G401 (cell line): ENCODE measurements around the gene CDRT4. TPM values are rescaled to one million over a fixed set of nuclear protein-coding genes. Genes with fewer than 3 reads are reported as not detected.

Source experiments
- DNase-seq: peaks from one replicate; pipeline ENCODE4 v3.0.0-alpha.2; 2015; ENCODE audit warnings: low spot score
- in situ Hi-C: cut with HindIII; loops from 2 replicates; pipeline ENCODE4 v1.10.0; 2016; ENCODE audit warnings: low sequenced_read_pairs, mixed read lengths
- total RNA-seq: library from RNA; depleted of rRNA; stranded (reverse); fragments of >200 nt; shearing (Covaris generic); gene quantifications from 2 replicates; pipeline ENCODE4 v1.2.3, GENCODE V29; 2014

Gene CDRT4
- total RNA-seq, 1 experiment from 2014 or later, result 5.0 TPM

GRCh38 chr17:15466131-15466530, 1.3 kb downstream of the CDRT4 start:
- DNase-seq, result no peak
- in situ Hi-C loops, result no loop called here

GRCh38 chr17:15465045-15465701, 2.2 kb downstream of the CDRT4 start:
- no peak for DNase-seq
- in situ Hi-C loops, result no loop called here

- in situ Hi-C loops, result no loop called here
- DNase-seq, result no peak
Measured at GRCh38 chr17:15464231-15464985, 3.0 kb downstream of the CDRT4 start.

GRCh38 chr17:15462976-15463772, 4.2 kb downstream of the CDRT4 start:
- DNase-seq, result peak; percentile 31
- in situ Hi-C loops, result no loop called here

GRCh38 chr17:15457723-15458094, 9.7 kb downstream of the CDRT4 start:
- DNase-seq, result no peak
- in situ Hi-C loops, result no loop called here

GRCh38 chr17:15456972-15457722, 10.3 kb downstream of the CDRT4 start:
- in situ Hi-C loops, result no loop called here
- peak; percentile 91 for DNase-seq

- DNase-seq, result no peak
- in situ Hi-C loops, result no loop called here
Measured at GRCh38 chr17:15456496-15456895, 10.9 kb downstream of the CDRT4 start.

- no peak for DNase-seq
- in situ Hi-C loops, result no loop called here
Measured at GRCh38 chr17:15454346-15454745, 13.1 kb downstream of the CDRT4 start.

GRCh38 chr17:15453782-15454181, 13.6 kb downstream of the CDRT4 start:
- in situ Hi-C loops, result no loop called here
- DNase-seq, result no peak

- in situ Hi-C loops, result no loop called here
- no peak for DNase-seq
Measured at GRCh38 chr17:15453246-15453645, 14.2 kb downstream of the CDRT4 start.

GRCh38 chr17:15452746-15453145, 14.7 kb downstream of the CDRT4 start:
- in situ Hi-C loops, result no loop called here

GRCh38 chr17:15451680-15452079, 15.7 kb downstream of the CDRT4 start:
- DNase-seq, result no peak
- in situ Hi-C loops, result no loop called here

More at GRCh38 chr17:15452746-15453145, 14.7 kb downstream of the CDRT4 start:
- no peak for DNase-seq

GRCh38 chr17:15448580-15448956, 18.9 kb downstream of the CDRT4 start:
- in situ Hi-C loops, result no loop called here
- DNase-seq, result no peak

- DNase-seq, result no peak
- in situ Hi-C loops, result no loop called here
Measured at GRCh38 chr17:15447928-15448579, 19.4 kb downstream of the CDRT4 start.

GRCh38 chr17:15446036-15446435, 21.4 kb downstream of the CDRT4 start:
- in situ Hi-C loops, result no loop called here
- DNase-seq, result no peak

- DNase-seq, result no peak
- in situ Hi-C loops, result no loop called here
Measured at GRCh38 chr17:15444805-15445204, 22.6 kb downstream of the CDRT4 start.

GRCh38 chr17:15442311-15443180, 24.9 kb downstream of the CDRT4 start:
- in situ Hi-C loops, result no loop called here
- no peak for DNase-seq

GRCh38 chr17:15441315-15441714, 26.1 kb downstream of the CDRT4 start:
- DNase-seq, result no peak
- in situ Hi-C loops, result no loop called here
